GM21381 (cell line): Measurements from ENCODE around the gene PRKN.

Source experiments
- ATAC-seq: cut with Tn5 transposase; IDR thresholded peaks from one replicate; pipeline ENCODE4 v1.9.1; 2021; ENCODE audit warnings: mild to moderate bottlenecking, moderate library complexity; ENCODE audit not compliant: unreplicated experiment

PRKN gene

DNA sequence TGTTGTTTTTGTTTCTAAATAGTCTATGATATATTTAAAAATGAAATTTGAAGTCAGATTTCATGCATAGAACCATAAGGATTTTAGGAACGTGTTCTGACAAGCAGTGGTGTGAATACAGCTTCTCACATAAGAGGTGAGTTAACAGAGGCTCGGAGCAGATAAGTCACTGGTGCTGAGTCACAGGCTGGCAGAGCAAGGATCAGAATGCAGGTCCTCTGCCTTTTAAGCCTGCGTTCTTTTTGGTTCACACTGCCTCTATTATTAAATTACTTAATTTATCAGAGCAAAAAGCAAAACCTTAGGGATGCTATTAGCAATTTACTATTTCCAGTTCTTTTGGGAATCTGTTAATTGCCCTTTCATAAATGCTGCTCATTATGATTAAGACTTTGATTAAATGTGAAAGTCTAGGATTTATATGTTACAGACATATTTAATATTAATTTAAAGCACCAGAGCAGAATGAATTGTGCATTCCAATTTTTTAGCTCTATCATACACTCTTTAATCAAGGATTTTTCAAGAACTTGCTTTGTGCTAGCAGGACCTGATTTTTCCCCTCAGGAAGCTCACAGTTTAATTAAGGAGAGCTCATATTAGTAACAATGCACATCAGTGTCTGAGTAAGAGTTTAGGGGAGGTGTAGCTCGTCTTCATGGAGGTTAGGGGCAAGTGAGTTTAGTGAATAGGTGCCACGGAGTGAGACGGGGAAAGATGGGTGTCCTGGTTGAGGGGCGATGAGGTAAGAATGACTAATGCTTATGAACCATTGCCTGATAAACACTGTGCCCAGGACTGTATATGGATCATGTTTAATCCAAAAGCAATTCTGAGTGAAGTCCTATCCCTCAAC, 1241.0 kb downstream of the PRKN start:
- ATAC-seq = no peak

DNA sequence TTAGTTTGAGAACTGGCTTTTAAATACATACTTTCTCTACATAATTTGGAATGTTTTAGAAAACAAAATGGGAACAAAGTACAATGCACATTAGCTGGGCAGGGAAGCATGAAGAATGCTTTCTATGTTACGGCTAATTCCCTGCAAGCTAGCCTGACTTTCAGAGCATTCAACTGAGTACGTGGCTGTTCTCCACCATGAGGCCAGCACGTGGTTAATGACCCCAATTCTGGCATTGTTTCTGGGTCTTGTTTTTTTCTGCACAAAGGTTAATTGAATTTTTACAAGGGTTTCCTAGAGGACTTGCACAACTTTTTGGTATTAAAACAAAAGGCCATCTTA, 1245.1 kb downstream of the PRKN start:
- ATAC-seq = no peak

GRCh38 chr6:161481786-161482516, 1245.6 kb downstream of the PRKN start:
- no peak for ATAC-seq

DNA sequence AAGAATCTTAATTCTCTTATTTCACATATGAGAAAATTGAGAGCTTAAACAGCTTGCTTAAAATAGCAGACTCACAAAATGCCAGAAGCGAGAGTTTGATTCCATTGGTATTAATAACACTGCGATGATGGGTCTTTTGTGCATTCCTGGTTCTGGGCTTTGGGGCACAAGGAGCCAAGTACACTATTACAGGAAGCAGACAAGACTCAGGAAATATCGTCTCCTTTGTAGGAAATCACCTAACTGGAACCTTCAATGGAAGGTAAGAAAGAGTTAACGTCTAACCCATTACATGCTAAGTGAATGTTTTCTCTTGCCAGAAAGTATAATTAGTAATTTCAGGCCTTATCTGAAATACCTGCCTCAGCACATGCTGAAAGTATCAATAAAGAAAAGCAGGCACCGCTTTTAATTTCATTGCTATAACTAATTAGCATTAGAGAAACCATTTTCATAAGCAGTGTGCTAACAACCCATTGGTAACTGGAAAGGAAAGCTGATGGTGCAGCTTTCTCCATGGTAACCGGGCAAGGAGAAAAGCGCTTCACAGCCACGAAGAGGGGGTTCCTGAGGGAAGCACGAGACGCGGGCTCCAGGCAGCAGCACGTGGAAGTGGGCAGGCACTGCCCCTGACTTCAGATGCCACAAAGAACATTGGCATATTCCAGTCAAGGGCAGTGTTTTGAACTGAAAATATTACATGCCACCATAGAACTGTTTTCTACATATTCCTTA, 1247.0 kb downstream of the PRKN start:
- no peak for ATAC-seq

DNA sequence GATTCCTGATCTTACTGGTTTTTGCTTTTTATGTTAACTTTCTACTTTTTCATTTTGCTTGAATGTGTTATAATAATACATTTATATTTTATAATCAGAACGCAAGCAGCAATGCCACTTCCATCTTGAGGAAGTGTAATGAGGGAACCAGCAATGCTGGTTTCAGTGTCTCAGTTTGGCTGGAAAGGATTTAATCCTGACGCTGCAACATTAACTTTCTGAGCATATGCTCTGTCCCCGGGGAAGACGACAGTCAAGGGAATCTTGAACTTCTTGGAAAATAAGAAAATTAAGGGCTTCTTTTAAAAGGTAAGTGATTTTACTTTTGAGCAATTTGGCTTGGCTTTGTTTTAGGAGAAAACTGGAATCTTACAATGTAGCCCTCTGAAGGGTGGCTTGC, 1248.2 kb downstream of the PRKN start:
- no peak for ATAC-seq

GRCh38 chr6:161477876-161478425, 1249.6 kb downstream of the PRKN start:
- ATAC-seq = no peak

- ATAC-seq = no peak
These were observed 1250.9 kb downstream of the PRKN start for GRCh38 chr6:161476711-161477110.

DNA sequence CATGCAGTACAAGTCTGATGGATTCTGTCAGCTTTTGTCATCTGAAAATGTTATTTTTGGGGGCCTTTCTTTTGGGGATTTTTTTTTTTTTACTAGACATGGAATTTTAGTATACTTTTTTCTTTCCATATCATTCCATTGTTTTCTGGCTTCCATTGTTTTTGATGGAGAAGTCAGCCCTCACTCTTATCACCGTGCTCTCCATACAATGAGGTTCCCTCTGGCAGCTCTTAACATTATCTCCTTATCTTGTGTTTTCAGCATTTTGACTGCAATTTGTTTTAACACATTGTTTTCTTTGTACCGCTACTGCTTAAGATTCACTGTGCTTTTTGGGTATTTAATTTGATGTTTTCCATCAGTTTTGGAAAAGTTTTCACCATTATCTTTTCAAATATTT, 1262.2 kb downstream of the PRKN start:
- no peak for ATAC-seq

GRCh38 chr6:161463071-161463470, 1264.5 kb downstream of the PRKN start:
- no peak for ATAC-seq

- ATAC-seq = no peak
These were observed 1265.4 kb downstream of the PRKN start for GRCh38 chr6:161462148-161462547.

DNA sequence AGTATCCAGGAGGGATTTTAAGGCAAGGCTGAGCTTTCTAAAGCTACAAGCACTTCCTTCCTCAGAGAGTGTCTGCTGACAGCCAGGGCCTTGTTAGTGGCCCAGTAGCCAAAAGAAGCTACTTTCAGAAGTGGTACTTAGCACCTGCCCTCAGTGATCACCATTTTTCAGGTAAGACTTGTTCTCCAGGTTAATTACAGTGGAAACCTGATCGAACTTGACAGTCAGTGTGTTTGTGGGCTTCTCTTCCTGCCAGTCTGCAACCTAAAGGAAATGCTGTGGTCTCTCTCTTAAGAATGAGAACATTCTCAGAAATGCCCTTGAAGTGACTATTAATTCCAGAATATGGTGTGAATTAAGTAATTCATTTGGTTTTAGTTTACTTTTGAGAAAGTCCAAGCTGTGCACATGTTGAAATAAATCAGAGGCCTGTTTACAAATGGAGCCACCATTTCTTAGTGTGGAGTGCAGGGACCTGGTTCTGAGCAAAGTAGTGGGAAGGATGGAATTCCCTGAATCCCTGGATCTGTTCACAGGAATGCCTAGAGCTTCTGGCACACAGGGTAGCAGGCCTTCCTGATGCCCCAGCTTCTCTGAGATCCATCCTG, 1268.5 kb downstream of the PRKN start:
- no peak for ATAC-seq

- no peak for ATAC-seq
These were observed 1269.2 kb downstream of the PRKN start for GRCh38 chr6:161458201-161458951.

DNA sequence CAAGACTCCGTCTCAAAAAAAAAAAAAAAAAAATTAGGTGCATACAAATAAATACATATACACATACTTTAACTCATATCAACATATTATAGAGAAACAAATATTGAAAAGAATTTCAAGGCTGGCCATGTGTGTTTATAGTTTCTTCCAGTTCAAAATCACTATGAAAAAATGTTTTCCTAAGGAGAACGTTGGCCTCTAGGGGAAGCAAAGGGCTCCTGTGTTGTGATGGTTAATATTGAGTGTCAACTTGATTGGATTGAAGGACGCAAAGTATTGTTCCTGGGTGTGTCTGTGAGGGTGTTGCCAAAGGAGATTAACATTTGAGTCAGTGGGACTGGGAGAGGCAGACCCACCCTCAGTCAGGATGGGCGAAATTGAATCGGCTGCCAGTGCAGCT, 1271.7 kb downstream of the PRKN start:
- no peak for ATAC-seq

DNA sequence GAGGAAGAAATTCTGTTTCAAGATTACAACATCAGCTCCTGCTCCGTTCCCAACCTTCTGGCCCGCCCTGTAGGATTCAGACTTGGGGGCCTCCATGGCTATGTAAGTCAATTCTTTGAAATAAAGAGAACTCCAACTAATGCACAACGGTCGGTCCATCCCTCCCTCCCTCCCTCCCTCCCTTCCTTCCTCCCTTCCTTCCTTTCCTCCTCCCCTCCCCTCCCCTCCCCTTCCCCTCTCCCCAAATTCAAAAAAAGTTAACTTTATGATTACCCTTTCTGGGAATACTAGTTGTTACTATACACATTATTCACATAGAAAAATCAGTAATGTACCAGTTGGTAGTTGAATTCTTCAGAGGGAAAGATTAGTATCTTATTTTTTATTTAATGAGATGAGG, 1274.0 kb downstream of the PRKN start:
- ATAC-seq = no peak

- ATAC-seq = no peak
These were observed 1275.3 kb downstream of the PRKN start for GRCh38 chr6:161452241-161452640.

DNA sequence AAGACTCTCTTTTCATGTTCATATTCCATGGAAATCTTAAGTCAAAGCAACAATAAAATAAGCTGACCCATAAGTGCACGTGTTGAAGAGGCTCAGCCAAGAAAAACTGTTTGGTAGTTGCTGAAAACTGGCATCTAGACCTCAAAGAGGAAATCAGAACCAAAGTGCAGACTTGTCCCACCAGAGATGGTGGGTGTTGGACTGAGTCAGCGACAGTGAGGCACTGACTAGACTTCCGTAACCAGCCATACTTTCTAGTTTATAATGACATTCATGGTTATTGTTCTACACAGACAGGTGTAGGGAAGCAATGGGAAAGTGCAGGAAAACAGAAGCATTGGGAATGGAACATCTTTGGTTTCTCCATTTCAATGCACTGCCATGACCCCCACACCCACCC, 1278.0 kb downstream of the PRKN start:
- ATAC-seq = no peak

GRCh38 chr6:161446949-161447348, 1280.6 kb downstream of the PRKN start:
- no peak for ATAC-seq

DNA sequence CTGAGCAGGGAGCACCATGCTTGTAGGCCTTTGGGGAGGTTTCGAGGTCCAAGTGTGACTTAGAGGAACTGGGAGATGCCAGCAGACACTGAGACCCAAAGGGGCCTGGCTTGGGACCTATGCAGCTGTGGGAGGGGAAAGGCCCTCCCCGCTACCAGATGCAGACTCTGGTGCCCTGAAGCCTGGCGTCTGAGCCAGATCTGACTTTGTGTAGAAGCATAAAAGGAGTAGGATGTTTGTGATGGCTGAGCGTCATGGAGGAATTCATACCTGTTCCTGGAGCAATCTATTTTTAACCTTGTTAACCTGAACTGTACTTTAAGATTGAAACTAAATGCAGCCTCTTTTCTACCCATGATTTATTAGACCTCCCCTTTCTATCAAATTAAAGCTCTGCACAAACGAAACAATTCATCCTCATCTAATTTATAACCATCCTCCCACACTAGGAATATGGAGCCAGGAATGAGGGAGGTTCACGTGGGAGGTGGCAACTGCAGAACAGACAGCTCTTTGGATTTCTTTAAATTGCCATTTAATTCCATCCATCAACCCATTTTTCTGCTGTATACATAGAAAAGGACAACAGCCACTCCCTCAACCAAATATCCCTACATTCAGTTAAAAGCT, 1281.2 kb downstream of the PRKN start:
- ATAC-seq = no peak

- ATAC-seq = no peak
These were observed 1282.4 kb downstream of the PRKN start for GRCh38 chr6:161445021-161445799.
